ENCODE results near the gene LMCD1. TPM values are rescaled to one million over a fixed set of nuclear protein-coding genes. Genes with fewer than 3 reads are reported as not detected.

Gene LMCD1
- total and polyA plus RNA-seq, 2 experiments from 2014 or later, result 21.8 to 35.3 TPM

DNA sequence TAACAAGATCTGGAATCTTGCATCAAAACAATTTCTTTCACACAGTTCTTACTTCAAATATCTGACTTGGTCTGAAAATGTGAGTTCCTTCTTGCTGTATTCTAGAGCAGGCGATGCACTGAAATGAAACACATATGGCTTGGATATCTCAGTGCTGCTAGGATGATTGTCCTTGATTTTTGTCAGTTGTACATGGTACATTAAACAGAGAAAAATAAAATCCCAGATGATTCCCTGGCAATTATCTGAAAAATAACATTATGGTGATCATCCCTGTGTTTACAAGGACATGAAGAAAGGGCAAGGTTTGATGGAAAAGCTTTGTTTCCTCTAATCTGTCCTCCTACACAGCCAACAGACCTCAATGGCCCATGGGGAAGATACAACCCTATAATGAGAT is 10.6 kb downstream of the LMCD1 start:
- no peak overlapping the region for H3K4me2 ChIP-seq
- peaks cover 8% of the 10 kb centered on the region for H3K79me2 ChIP-seq (replicated peaks; ENCODE audit: insufficient read depth)

More for the DNA sequence above, 10.6 kb downstream of the LMCD1 start:
- H3K27ac Mint-ChIP-seq, result no peak overlapping the region
- DNase-seq (ENCODE audit: low spot score), result no peak
- no peak overlapping the region for H3K4me3 Mint-ChIP-seq
- no peaks in the 10 kb centered on the region for H3K36me3 Mint-ChIP-seq (ENCODE audit: low read depth)
- 0 out of 2 replicates have a peak, but pooled peaks cover 2% of the 10 kb centered on the region for H3K36me3 ChIP-seq (ENCODE audit: insufficient read depth)
- H3F3A ChIP-seq (replicated peaks; ENCODE audit: low read depth), result no peaks in the 10 kb centered on the region
- peaks cover 5% of the 10 kb centered on the region; the same call in 1 of the 3 replicates for H3K4me1 Mint-ChIP-seq
- H3K27me3 ChIP-seq (ENCODE audit: insufficient read depth), result no peaks in the 10 kb centered on the region
- ATAC-seq, result no peak
- no peaks in the 10 kb centered on the region for H3K9me3 Mint-ChIP-seq
- no peaks in the 10 kb centered on the region for H3K27me3 Mint-ChIP-seq (ENCODE audit: insufficient read depth, low read depth, poor library complexity)
- H3K4me1 ChIP-seq (ENCODE audit: insufficient read depth), result peaks cover 3% of the 10 kb centered on the region; the same call in 1 of the 2 replicates
- H3K9me2 ChIP-seq (ENCODE audit: insufficient read depth), result no peaks in the 10 kb centered on the region
- H3K4me3 ChIP-seq, result no peak overlapping the region
- no peaks in the 10 kb centered on the region; the same call in 1 of the 2 replicates for H4K20me1 ChIP-seq (replicated peaks; ENCODE audit: insufficient read depth)
- no peak overlapping the region for H2AFZ ChIP-seq
- H3K27ac ChIP-seq (ENCODE audit: low read depth), result no peak overlapping the region
- TF ChIP-seq, protein P1, sequence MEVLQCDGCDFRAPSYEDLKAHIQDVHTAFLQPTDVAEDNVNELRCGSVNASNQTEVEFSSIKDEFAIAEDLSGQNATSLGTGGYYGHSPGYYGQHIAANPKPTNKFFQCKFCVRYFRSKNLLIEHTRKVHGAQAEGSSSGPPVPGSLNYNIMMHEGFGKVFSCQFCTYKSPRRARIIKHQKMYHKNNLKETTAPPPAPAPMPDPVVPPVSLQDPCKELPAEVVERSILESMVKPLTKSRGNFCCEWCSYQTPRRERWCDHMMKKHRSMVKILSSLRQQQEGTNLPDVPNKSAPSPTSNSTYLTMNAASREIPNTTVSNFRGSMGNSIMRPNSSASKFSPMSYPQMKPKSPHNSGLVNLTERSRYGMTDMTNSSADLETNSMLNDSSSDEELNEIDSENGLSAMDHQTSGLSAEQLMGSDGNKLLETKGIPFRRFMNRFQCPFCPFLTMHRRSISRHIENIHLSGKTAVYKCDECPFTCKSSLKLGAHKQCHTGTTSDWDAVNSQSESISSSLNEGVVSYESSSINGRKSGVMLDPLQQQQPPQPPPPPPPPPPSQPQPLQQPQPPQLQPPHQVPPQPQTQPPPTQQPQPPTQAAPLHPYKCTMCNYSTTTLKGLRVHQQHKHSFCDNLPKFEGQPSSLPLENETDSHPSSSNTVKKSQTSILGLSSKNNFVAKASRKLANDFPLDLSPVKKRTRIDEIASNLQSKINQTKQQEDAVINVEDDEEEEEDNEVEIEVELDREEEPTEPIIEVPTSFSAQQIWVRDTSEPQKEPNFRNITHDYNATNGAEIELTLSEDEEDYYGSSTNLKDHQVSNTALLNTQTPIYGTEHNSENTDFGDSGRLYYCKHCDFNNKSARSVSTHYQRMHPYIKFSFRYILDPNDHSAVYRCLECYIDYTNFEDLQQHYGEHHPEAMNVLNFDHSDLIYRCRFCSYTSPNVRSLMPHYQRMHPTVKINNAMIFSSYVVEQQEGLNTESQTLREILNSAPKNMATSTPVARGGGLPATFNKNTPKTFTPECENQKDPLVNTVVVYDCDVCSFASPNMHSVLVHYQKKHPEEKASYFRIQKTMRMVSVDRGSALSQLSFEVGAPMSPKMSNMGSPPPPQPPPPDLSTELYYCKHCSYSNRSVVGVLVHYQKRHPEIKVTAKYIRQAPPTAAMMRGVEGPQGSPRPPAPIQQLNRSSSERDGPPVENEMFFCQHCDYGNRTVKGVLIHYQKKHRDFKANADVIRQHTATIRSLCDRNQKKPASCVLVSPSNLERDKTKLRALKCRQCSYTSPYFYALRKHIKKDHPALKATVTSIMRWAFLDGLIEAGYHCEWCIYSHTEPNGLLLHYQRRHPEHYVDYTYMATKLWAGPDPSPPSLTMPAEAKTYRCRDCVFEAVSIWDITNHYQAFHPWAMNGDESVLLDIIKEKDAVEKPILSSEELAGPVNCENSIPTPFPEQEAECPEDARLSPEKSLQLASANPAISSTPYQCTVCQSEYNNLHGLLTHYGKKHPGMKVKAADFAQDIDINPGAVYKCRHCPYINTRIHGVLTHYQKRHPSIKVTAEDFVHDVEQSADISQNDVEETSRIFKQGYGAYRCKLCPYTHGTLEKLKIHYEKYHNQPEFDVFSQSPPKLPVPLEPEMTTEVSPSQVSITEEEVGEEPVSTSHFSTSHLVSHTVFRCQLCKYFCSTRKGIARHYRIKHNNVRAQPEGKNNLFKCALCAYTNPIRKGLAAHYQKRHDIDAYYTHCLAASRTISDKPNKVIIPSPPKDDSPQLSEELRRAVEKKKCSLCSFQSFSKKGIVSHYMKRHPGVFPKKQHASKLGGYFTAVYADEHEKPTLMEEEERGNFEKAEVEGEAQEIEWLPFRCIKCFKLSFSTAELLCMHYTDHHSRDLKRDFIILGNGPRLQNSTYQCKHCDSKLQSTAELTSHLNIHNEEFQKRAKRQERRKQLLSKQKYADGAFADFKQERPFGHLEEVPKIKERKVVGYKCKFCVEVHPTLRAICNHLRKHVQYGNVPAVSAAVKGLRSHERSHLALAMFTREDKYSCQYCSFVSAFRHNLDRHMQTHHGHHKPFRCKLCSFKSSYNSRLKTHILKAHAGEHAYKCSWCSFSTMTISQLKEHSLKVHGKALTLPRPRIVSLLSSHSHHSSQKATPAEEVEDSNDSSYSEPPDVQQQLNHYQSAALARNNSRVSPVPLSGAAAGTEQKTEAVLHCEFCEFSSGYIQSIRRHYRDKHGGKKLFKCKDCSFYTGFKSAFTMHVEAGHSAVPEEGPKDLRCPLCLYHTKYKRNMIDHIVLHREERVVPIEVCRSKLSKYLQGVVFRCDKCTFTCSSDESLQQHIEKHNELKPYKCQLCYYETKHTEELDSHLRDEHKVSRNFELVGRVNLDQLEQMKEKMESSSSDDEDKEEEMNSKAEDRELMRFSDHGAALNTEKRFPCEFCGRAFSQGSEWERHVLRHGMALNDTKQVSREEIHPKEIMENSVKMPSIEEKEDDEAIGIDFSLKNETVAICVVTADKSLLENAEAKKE (CRISPR knock-in tag; IDR thresholded peaks at IDR 0.05), result no peak
- TF ChIP-seq, protein P2, sequence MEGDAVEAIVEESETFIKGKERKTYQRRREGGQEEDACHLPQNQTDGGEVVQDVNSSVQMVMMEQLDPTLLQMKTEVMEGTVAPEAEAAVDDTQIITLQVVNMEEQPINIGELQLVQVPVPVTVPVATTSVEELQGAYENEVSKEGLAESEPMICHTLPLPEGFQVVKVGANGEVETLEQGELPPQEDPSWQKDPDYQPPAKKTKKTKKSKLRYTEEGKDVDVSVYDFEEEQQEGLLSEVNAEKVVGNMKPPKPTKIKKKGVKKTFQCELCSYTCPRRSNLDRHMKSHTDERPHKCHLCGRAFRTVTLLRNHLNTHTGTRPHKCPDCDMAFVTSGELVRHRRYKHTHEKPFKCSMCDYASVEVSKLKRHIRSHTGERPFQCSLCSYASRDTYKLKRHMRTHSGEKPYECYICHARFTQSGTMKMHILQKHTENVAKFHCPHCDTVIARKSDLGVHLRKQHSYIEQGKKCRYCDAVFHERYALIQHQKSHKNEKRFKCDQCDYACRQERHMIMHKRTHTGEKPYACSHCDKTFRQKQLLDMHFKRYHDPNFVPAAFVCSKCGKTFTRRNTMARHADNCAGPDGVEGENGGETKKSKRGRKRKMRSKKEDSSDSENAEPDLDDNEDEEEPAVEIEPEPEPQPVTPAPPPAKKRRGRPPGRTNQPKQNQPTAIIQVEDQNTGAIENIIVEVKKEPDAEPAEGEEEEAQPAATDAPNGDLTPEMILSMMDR (conservative IDR thresholded peaks at IDR 0.05; ENCODE audit: low read depth in 2 of 2), result no peak
- TF ChIP-seq NANOG (IDR thresholded peaks at IDR 0.05; ENCODE audit: borderline replicate concordance) (no peak), STAT1 (IDR thresholded peaks at IDR 0.05; ENCODE audit: unreplicated experiment) (no peak), ZNF331 (CRISPR knock-in tag; IDR thresholded peaks at IDR 0.05; ENCODE audit: low read depth) (no peak), JUNB (IDR thresholded peaks at IDR 0.05; ENCODE audit: unreplicated experiment) (no peak), EZH2phosphoT487 (IDR thresholded peaks at IDR 0.05; ENCODE audit: unreplicated experiment) (no peak), POLR2AphosphoS5 (IDR thresholded peaks at IDR 0.05; ENCODE audit: low read depth) (no peak), EZH2 (IDR thresholded peaks at IDR 0.05; ENCODE audit: low read depth, unreplicated experiment) (no peak), CREB1 (CRISPR knock-in tag; IDR thresholded peaks at IDR 0.05; ENCODE audit: low read depth) (no peak), ZNF114 (CRISPR knock-in tag; IDR thresholded peaks at IDR 0.05) (no peak)
- TF ChIP-seq, protein P3, sequence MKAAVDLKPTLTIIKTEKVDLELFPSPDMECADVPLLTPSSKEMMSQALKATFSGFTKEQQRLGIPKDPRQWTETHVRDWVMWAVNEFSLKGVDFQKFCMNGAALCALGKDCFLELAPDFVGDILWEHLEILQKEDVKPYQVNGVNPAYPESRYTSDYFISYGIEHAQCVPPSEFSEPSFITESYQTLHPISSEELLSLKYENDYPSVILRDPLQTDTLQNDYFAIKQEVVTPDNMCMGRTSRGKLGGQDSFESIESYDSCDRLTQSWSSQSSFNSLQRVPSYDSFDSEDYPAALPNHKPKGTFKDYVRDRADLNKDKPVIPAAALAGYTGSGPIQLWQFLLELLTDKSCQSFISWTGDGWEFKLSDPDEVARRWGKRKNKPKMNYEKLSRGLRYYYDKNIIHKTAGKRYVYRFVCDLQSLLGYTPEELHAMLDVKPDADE (IDR thresholded peaks at IDR 0.05), result no peak
- TF ChIP-seq, protein P4, sequence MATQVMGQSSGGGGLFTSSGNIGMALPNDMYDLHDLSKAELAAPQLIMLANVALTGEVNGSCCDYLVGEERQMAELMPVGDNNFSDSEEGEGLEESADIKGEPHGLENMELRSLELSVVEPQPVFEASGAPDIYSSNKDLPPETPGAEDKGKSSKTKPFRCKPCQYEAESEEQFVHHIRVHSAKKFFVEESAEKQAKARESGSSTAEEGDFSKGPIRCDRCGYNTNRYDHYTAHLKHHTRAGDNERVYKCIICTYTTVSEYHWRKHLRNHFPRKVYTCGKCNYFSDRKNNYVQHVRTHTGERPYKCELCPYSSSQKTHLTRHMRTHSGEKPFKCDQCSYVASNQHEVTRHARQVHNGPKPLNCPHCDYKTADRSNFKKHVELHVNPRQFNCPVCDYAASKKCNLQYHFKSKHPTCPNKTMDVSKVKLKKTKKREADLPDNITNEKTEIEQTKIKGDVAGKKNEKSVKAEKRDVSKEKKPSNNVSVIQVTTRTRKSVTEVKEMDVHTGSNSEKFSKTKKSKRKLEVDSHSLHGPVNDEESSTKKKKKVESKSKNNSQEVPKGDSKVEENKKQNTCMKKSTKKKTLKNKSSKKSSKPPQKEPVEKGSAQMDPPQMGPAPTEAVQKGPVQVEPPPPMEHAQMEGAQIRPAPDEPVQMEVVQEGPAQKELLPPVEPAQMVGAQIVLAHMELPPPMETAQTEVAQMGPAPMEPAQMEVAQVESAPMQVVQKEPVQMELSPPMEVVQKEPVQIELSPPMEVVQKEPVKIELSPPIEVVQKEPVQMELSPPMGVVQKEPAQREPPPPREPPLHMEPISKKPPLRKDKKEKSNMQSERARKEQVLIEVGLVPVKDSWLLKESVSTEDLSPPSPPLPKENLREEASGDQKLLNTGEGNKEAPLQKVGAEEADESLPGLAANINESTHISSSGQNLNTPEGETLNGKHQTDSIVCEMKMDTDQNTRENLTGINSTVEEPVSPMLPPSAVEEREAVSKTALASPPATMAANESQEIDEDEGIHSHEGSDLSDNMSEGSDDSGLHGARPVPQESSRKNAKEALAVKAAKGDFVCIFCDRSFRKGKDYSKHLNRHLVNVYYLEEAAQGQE (IDR thresholded peaks at IDR 0.05; ENCODE audit: unreplicated experiment), result no peak

Data from GM23338 (cell line).